HFF-Myc (cell line): ENCODE results near the gene GNAS-AS1.

Source experiments
- DNase-seq: peaks from one replicate; pipeline ENCODE4 v3.0.0-alpha.2; 2011; ENCODE audit warnings: low read depth; ENCODE audit errors: extremely low read depth
- H3K4me3 ChIP-seq: replicated peaks from 2 replicates; pipeline ENCODE4 v1.5.1; 2011; ENCODE audit warnings: low read depth, mild to moderate bottlenecking, control low read depth, low read length
- TF ChIP-seq, protein P1 (sequence below): IDR thresholded peaks from 2 replicates; pipeline ENCODE4 v1.5.1; 2012; ENCODE audit warnings: mild to moderate bottlenecking, low read depth, low read length, control low read depth; ENCODE audit errors: missing control alignments

Gene GNAS-AS1

DNA sequence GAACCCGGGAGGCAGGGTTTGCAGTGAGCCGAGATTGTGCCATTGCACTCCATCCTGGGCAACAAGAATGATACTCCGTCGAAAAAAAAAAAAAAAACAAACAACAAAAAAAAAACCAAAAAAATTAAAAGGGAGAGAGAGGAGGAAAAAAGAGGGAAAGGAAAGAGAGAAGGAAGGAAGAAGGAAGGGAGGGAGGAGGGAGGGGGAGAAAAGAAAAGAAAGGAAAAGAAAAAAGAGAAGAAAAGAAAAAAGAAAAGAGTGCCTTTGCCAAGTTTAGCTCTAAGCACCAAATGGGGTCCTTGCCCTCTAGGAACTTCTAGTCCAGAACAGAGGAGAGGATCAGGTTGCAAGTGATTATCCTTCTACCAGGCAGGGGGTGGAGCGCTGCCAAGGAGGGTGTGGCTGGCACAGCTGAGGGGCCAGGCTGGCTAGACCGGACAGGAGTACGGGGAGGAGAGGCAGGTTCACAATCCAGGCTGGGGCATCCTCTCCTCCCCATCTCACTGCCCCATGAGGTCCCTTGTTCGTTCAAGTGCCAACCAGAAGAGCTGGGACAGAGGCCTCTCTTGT is 20.9 kb upstream of the GNAS-AS1 start:
- TF ChIP-seq, protein P1, sequence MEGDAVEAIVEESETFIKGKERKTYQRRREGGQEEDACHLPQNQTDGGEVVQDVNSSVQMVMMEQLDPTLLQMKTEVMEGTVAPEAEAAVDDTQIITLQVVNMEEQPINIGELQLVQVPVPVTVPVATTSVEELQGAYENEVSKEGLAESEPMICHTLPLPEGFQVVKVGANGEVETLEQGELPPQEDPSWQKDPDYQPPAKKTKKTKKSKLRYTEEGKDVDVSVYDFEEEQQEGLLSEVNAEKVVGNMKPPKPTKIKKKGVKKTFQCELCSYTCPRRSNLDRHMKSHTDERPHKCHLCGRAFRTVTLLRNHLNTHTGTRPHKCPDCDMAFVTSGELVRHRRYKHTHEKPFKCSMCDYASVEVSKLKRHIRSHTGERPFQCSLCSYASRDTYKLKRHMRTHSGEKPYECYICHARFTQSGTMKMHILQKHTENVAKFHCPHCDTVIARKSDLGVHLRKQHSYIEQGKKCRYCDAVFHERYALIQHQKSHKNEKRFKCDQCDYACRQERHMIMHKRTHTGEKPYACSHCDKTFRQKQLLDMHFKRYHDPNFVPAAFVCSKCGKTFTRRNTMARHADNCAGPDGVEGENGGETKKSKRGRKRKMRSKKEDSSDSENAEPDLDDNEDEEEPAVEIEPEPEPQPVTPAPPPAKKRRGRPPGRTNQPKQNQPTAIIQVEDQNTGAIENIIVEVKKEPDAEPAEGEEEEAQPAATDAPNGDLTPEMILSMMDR, result no peak

DNA sequence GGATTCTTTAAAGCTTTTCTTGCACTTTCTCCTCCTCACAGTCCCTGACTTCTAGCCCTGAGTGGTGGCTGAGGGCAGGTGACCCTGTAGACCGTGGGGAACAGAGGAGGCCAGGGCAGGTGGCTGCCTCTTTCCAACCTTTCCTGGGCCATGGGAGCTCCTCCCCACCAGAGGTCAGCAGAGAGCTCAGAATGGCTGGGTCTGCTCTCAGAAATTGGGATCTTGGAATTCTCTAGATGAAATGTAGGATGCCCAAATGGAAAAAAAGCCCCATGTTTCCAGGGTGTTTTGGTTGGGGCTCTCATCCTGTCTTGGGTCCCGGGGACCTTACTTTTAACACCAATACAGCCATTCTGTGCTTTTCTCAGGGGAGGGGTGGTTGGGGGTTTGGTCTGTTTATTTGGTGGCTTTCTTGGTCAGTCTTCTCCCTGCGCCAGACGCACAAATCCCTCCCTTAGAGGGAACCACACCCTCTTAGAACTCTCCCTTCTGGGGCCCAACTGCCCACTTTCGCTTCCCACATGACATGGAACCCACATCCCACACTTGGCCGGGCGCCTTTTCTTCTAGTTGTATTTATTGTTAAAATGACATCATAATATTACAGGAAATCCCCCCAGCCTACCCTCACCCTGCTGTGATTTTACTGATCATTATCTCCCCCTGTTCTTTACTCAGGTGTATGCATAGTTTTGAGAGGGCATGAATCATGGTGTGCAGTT is 19.8 kb upstream of the GNAS-AS1 start:
- TF ChIP-seq, protein P1, result peak; percentile 96
- H3K4me3 ChIP-seq, result no peak overlapping the region
- DNase-seq, result no peak

More for the DNA sequence above, 20.9 kb upstream of the GNAS-AS1 start:
- DNase-seq, result no peak
- no peak overlapping the region for H3K4me3 ChIP-seq

DNA sequence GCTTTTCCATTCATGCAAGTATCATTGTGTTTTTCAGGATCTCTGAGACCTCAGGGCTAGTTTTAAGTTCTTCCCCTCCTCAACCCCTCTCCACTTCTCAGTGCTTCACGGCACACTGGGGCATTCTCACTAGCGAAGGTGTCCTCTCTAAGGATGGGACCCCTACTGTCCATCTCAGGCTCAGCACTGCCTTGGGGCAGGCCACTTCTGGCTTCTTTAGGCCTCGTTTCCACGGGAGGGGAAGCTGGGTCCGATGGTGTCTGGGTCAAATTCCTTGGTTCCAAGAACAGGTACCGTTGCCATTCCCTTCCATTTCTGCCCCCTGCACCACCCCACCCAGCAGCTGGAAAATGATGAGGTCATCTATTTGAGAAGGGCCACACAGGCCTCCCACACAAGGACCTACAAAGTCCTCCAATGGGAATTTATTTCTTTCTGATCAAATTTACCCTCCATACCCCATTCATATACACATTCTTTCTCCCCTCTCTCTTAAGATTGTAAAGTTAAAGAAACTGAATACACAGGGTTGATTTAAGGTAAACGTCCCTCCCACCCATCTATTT is 19.0 kb upstream of the GNAS-AS1 start:
- no peak overlapping the region for H3K4me3 ChIP-seq
- no peak for DNase-seq

DNA sequence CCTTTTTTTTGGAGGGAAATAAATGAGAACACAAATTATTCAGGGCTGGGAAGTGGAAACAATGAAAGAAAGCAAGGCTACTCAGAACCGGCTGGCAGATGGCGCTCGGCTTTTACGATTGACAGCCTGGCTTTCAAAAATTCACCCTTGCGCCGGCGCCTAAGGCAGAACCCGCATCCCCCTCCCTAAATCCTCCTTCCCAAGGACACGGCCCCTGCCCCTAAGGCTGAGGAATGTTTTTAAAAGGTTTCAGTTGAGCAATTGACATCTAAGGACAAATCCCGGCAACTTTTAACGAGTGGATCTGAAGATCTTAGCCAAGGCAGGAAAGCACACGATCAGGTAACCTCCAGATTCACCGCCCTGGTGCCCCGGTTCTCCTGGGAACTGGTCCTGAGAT is 18.1 kb upstream of the GNAS-AS1 start:
- no peak overlapping the region for H3K4me3 ChIP-seq
- TF ChIP-seq, protein P1, result peak; percentile 8
- no peak for DNase-seq

More for the DNA sequence above, 19.0 kb upstream of the GNAS-AS1 start:
- TF ChIP-seq, protein P1, result no peak

DNA sequence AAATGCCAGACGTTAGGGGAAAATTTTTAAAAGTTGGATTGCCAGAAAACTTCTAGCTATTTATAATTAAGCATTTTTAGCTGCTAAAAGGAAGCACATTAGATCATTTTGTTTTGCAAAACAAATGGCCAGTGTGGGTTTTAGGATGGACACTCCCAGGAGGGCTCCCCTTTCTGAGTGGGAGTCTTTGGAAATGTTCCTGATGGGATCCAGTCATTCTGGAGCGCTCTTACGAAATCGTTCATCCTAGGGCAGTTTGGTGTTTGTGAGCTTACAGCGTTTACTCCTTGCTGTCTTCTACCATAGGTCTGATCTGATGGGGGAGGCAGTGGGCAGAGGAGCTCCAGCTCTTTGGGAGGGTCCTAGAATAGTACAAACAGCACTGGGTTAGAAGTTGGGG is 16.5 kb upstream of the GNAS-AS1 start:
- TF ChIP-seq, protein P1, result no peak
- no peak for DNase-seq
- H3K4me3 ChIP-seq, result no peak overlapping the region

DNA sequence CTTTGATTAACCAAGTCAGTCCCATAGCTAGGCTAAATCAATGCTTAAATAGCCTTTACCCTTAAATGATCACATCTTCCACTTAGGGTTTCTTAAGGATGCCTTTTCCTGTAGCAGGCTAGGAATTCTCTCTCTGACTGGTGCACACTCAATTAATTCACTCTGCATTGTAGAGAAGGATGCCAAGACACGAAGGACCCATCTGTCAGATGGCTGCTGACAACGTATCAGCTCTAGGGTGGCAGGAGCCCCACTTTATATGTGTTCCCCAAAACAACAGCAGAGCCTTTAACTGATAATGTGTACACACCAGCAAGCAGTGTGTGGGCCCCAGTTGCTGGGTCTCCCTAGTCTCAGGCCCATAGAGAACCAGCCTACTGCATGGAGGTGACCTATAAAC is 15.1 kb upstream of the GNAS-AS1 start:
- TF ChIP-seq, protein P1, result no peak
- no peak overlapping the region for H3K4me3 ChIP-seq
- no peak for DNase-seq
